Mucosa of descending colon (tissue), 3 donors: ENCODE results near the gene KSR2. TPM values are rescaled to one million over a fixed set of nuclear protein-coding genes. Genes with fewer than 3 reads are reported as not detected.

Experiments used
- ATAC-seq: fragments of 200-7000 bp; cut with Tn5 transposase; one replicate; pipeline ENCODE4 v1.9.1; 2020; ENCODE audit warnings: mild to moderate bottlenecking, moderate library complexity
- DNase-seq, 3 donors: peaks; one replicate each; pipeline ENCODE4 v3.0.0-alpha.2; 2020
- H3K36me3 ChIP-seq: fragments of 200-600 bp; one replicate; pipeline ENCODE4 v1.8.0; 2021; ENCODE audit warnings: low read depth, mild to moderate bottlenecking
- H3K4me1 ChIP-seq: fragments of 200-600 bp; one replicate; pipeline ENCODE4 v1.8.0; 2021; ENCODE audit warnings: low read depth, mild to moderate bottlenecking
- H3K4me3 ChIP-seq: fragments of 200-600 bp; one replicate; pipeline ENCODE4 v1.8.0; 2021; ENCODE audit warnings: mild to moderate bottlenecking
- H3K9me3 ChIP-seq: fragments of 200-600 bp; one replicate; pipeline ENCODE4 v1.8.0; 2021; ENCODE audit warnings: mild to moderate bottlenecking
- intact Hi-C, 2 donors: fragments of 100-400 bp; cut with DNase I in 1 of 2; cut with micrococcal nuclease in 1 of 2; formaldehyde crosslinking; loops; one replicate each; pipeline versions ENCODE4 v1.11.0 to v1.11.1; 2022; cut with DNase I, micrococcal nuclease
- total RNA-seq, 3 donors: library from RNA; stranded (reverse); fragmentation: NEBNext Ultra II Directional in 2 of 3; extraction: Animal tissue kit (Norgen Biotek cat#: 25700) in 2 of 3; gene quantifications; one replicate each; pipeline versions ENCODE4 v1.2.1 to v1.2.4, GENCODE V29; 2021 to 2023
- TF ChIP-seq, protein P1 (sequence below): fragments of 200-600 bp; IDR thresholded peaks from one replicate; pipeline ENCODE4 v1.8.0; 2022; ENCODE audit warnings: antibody characterized with exemption, mild to moderate bottlenecking
- donor health status: DM: no; HTN: no; CAD: no; lungs with moderate emphysema.
- donor health status: DM: no; HTN: no; CAD: no.
- donor health status: DM: no; HTN: yes; CAD: no.

The KSR2 gene
- total RNA-seq, 3 donors from 2014 or later = 1.4 to 2.8 (median 2.5) TPM

DNA sequence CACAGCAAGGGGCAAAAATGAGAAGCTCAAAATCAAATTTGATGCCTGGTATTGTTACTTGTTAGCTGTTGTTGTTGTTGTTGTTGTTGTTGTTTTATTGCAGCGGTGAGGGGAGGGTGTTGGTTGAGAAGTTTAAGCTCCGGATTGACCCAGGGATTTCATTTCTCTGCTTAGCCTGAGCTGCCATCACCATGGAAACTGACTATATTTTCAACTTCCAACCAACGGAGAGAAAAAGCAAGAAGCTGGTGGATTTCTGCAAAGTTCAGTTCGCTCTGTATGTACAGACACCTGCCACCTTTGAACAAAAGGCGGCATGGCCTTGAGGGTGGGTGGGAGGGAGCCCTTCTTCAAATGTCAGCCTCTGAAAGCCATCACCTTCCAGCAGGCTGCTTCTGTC lies 412.9 kb downstream of the KSR2 start:
- Histone ChIP-seq H3K9me3 (no peaks in the 10 kb centered on the region), H3K4me3 (no peak overlapping the region), H3K36me3 (no peaks in the 10 kb centered on the region), H3K4me1 (no peaks in the 10 kb centered on the region)
- no peak for DNase-seq
- TF ChIP-seq, protein P1, sequence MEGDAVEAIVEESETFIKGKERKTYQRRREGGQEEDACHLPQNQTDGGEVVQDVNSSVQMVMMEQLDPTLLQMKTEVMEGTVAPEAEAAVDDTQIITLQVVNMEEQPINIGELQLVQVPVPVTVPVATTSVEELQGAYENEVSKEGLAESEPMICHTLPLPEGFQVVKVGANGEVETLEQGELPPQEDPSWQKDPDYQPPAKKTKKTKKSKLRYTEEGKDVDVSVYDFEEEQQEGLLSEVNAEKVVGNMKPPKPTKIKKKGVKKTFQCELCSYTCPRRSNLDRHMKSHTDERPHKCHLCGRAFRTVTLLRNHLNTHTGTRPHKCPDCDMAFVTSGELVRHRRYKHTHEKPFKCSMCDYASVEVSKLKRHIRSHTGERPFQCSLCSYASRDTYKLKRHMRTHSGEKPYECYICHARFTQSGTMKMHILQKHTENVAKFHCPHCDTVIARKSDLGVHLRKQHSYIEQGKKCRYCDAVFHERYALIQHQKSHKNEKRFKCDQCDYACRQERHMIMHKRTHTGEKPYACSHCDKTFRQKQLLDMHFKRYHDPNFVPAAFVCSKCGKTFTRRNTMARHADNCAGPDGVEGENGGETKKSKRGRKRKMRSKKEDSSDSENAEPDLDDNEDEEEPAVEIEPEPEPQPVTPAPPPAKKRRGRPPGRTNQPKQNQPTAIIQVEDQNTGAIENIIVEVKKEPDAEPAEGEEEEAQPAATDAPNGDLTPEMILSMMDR = no peak
- ATAC-seq = no peak
- intact Hi-C loops = no loop called here

- ATAC-seq (no peak), DNase-seq (peak in 1 of 3 donors; percentile 4)
- no peaks in the 10 kb centered on the region for H3K9me3 ChIP-seq
- intact Hi-C loops = no loop called here
- TF ChIP-seq, protein P1 = no peak
- no peaks in the 10 kb centered on the region for H3K4me1 ChIP-seq
- H3K4me3 ChIP-seq = no peak overlapping the region
- H3K36me3 ChIP-seq = no peaks in the 10 kb centered on the region
These were observed 415.8 kb downstream of the KSR2 start for GRCh38 chr12:117552971-117553370.

- intact Hi-C loops = no loop called here
- Histone ChIP-seq H3K4me3 (no peak overlapping the region), H3K36me3 (no peaks in the 10 kb centered on the region), H3K9me3 (no peaks in the 10 kb centered on the region), H3K4me1 (no peaks in the 10 kb centered on the region)
- ATAC-seq (no peak), DNase-seq (no peak)
- TF ChIP-seq, protein P1 = no peak
These were observed 417.1 kb downstream of the KSR2 start for GRCh38 chr12:117551665-117552064.

GRCh38 chr12:117547209-117547608 lies 421.6 kb downstream of the KSR2 start:
- Histone ChIP-seq H3K9me3 (no peaks in the 10 kb centered on the region), H3K36me3 (no peaks in the 10 kb centered on the region), H3K4me3 (no peak overlapping the region), H3K4me1 (no peaks in the 10 kb centered on the region)
- intact Hi-C loops = no loop called here
- DNase-seq = no peak
- no peak for ATAC-seq
- TF ChIP-seq, protein P1 = no peak

GRCh38 chr12:117545216-117545615 lies 423.6 kb downstream of the KSR2 start:
- DNase-seq (no peak), ATAC-seq (no peak)
- intact Hi-C loops = no loop called here
- Histone ChIP-seq H3K4me1 (no peaks in the 10 kb centered on the region), H3K9me3 (no peaks in the 10 kb centered on the region), H3K36me3 (no peaks in the 10 kb centered on the region), H3K4me3 (no peak overlapping the region)
- TF ChIP-seq, protein P1 = no peak

- TF ChIP-seq, protein P1 = no peak
- ATAC-seq (no peak), DNase-seq (no peak)
- Histone ChIP-seq H3K4me3 (no peak overlapping the region), H3K9me3 (no peaks in the 10 kb centered on the region), H3K36me3 (no peaks in the 10 kb centered on the region), H3K4me1 (no peaks in the 10 kb centered on the region)
- intact Hi-C loops = no loop called here
These were observed 428.8 kb downstream of the KSR2 start for GRCh38 chr12:117540011-117540410.
